ENCODE data around the gene XIST. TPM values are rescaled to one million over a fixed set of nuclear protein-coding genes. Genes with fewer than 3 reads are reported as not detected.

XIST gene
- total and polyA plus RNA-seq, 4 donors = 0.93 to 225 (median 65.0) TPM; not detected in 1

DNA sequence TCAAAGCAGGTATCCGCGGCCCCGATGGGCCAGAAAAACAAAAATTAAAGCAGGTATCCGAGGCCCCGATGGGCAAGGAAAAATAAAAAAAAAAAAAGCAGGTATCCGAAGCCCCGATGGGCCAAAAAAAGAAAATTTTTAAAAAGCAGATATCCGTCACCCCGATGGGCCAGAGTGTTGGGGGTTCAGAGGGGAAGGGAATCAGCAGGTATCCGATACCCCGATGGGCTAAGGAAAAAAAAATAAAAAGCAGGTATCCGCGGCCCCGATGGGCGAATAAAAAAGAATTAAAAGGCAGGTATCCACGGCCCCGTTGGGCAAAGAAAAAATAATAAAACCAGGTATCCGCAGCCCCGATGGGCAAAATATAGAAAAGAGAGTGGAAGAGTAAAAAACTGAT, 492 bp downstream of the XIST start (continued):
- TF ChIP-seq, protein P1, sequence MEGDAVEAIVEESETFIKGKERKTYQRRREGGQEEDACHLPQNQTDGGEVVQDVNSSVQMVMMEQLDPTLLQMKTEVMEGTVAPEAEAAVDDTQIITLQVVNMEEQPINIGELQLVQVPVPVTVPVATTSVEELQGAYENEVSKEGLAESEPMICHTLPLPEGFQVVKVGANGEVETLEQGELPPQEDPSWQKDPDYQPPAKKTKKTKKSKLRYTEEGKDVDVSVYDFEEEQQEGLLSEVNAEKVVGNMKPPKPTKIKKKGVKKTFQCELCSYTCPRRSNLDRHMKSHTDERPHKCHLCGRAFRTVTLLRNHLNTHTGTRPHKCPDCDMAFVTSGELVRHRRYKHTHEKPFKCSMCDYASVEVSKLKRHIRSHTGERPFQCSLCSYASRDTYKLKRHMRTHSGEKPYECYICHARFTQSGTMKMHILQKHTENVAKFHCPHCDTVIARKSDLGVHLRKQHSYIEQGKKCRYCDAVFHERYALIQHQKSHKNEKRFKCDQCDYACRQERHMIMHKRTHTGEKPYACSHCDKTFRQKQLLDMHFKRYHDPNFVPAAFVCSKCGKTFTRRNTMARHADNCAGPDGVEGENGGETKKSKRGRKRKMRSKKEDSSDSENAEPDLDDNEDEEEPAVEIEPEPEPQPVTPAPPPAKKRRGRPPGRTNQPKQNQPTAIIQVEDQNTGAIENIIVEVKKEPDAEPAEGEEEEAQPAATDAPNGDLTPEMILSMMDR (IDR thresholded peaks at IDR 0.05; ENCODE audit: low read depth, low read length, missing input control) = no peak
- TF ChIP-seq, protein P2, sequence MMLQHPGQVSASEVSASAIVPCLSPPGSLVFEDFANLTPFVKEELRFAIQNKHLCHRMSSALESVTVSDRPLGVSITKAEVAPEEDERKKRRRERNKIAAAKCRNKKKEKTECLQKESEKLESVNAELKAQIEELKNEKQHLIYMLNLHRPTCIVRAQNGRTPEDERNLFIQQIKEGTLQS (IDR thresholded peaks at IDR 0.05) = no peak
- no peak for TF ChIP-seq FOXA1 (IDR thresholded peaks at IDR 0.05)

DNA sequence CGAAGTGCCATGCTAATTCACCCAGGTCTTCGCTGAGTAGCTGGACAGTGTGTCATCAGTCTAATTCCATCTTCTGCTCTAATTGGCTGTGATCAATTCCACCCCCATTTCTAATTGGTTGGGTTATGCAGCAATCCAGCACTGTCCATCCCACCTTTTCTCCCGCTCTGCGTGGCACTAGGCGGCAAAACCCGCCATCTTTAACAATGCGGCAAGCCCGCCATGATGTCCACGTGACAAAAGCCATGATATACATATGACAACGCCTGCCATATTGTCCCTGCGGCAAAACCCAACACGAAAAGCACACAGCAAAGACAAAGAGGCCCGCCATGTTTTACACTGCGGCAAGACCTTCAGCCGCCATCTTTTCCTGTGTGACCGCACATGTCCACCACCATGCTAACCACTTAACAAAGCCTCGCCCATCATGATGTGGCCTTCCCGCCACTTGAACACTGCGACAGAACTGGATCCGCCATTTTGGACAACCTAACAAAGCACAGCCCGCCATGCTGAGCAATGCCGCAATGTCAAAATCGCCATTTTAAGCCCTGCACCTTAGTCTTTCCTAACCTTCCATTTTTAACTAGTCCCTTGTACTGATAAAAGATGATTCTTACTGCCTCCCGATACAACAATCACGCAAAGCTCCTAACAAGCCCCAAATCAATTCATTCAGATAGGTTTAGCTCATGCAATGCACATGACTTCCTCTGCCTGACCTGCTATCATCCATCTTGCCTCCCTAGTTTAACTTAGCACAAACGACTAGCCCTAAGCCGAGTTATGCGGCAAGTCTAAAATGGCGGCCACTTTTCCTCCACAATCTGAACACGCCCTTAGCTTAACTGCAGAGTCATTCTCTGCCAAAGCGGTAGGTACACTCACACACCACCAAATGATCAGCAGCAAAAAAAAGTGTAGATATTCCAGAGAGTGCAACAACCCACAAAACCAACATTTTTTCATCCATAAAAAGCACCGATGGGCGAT, 1.2 kb downstream of the XIST start:
- TF ChIP-seq RXRA (IDR thresholded peaks at IDR 0.05) (no peak), FOXA1 (IDR thresholded peaks at IDR 0.05) (no peak), HNF4G (IDR thresholded peaks at IDR 0.05) (no peak), GABPA (IDR thresholded peaks at IDR 0.05 in 1 of 2, conservative IDR thresholded peaks at IDR 0.05 in 1 of 2) (no peak), JUND (IDR thresholded peaks at IDR 0.05) (no peak), NR2F2 (IDR thresholded peaks at IDR 0.05) (no peak), SP1 (IDR thresholded peaks at IDR 0.05) (peak; percentile 69), HNF4A (conservative IDR thresholded peaks at IDR 0.05) (no peak), RAD21 (IDR thresholded peaks at IDR 0.05) (peak in 1 of 2 donors; percentile 21), EGR1 (IDR thresholded peaks at IDR 0.05; ENCODE audit: low read depth in 2 of 2) (no peak), YY1 (IDR thresholded peaks at IDR 0.05) (no peak)
- TF ChIP-seq, protein P3, sequence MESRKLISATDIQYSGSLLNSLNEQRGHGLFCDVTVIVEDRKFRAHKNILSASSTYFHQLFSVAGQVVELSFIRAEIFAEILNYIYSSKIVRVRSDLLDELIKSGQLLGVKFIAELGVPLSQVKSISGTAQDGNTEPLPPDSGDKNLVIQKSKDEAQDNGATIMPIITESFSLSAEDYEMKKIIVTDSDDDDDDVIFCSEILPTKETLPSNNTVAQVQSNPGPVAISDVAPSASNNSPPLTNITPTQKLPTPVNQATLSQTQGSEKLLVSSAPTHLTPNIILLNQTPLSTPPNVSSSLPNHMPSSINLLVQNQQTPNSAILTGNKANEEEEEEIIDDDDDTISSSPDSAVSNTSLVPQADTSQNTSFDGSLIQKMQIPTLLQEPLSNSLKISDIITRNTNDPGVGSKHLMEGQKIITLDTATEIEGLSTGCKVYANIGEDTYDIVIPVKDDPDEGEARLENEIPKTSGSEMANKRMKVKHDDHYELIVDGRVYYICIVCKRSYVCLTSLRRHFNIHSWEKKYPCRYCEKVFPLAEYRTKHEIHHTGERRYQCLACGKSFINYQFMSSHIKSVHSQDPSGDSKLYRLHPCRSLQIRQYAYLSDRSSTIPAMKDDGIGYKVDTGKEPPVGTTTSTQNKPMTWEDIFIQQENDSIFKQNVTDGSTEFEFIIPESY (IDR thresholded peaks at IDR 0.05) = no peak
- TF ChIP-seq, protein P4, sequence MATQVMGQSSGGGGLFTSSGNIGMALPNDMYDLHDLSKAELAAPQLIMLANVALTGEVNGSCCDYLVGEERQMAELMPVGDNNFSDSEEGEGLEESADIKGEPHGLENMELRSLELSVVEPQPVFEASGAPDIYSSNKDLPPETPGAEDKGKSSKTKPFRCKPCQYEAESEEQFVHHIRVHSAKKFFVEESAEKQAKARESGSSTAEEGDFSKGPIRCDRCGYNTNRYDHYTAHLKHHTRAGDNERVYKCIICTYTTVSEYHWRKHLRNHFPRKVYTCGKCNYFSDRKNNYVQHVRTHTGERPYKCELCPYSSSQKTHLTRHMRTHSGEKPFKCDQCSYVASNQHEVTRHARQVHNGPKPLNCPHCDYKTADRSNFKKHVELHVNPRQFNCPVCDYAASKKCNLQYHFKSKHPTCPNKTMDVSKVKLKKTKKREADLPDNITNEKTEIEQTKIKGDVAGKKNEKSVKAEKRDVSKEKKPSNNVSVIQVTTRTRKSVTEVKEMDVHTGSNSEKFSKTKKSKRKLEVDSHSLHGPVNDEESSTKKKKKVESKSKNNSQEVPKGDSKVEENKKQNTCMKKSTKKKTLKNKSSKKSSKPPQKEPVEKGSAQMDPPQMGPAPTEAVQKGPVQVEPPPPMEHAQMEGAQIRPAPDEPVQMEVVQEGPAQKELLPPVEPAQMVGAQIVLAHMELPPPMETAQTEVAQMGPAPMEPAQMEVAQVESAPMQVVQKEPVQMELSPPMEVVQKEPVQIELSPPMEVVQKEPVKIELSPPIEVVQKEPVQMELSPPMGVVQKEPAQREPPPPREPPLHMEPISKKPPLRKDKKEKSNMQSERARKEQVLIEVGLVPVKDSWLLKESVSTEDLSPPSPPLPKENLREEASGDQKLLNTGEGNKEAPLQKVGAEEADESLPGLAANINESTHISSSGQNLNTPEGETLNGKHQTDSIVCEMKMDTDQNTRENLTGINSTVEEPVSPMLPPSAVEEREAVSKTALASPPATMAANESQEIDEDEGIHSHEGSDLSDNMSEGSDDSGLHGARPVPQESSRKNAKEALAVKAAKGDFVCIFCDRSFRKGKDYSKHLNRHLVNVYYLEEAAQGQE (IDR thresholded peaks at IDR 0.05) = no peak
- TF ChIP-seq, protein P2 (IDR thresholded peaks at IDR 0.05) = no peak
- Histone ChIP-seq H3K36me3 (ENCODE audit: control insufficient read depth in 4 of 4, insufficient read depth in 3 of 4, low read depth in 1 of 4, low read length in 3 of 4) (no peaks in the 10 kb centered on the region), H3K27ac (ENCODE audit: low read depth in 1 of 2, low read length in 2 of 2) (peak overlapping the region; percentile 82 to 92), H3K27me3 (ENCODE audit: control insufficient read depth in 4 of 4, insufficient read depth in 4 of 4, low read length in 3 of 4) (no peaks in the 10 kb centered on the region), H3K9ac (ENCODE audit: low read depth in 1 of 2, low read length in 2 of 2) (peak overlapping the region in 1 of 2 donors; percentile 61), H3K4me1 (ENCODE audit: control insufficient read depth in 4 of 4, insufficient read depth in 4 of 4, low read length in 3 of 4) (peaks cover 0 to 34% (median 31%) of the 10 kb centered on the region in 4 donors), H3K4me3 (ENCODE audit: low read depth in 1 of 3, low read length in 3 of 3) (peak overlapping the region in 2 of 3 donors; percentile 74 to 76), H3K9me3 (ENCODE audit: control insufficient read depth in 4 of 4, low read length in 3 of 4) (no peaks in the 10 kb centered on the region)
- 98% methylated on average over 33 of the region's 33 CpGs for WGBS
- no peak for DNase-seq (ENCODE audit: low spot score)
